Measurements from ENCODE around the gene CLK3.
"Not testable (repeated sequence)": the region's sequence is repeated elsewhere in the genome, so short reads cannot be mapped to it uniquely, and the experiment has no call there.

CLK3 gene

GRCh38 chr15:74615508-74616365 lies at the start of gene CLK3:
CLK3 (plus strand) TSS chr15:74615836; CDS start chr15:74619197, 3,361 bp downstream.
- peak; percentile 81 for DNase-seq

- no peak for DNase-seq
Observed at GRCh38 chr15:74568594-74568993, 47.0 kb upstream of the CLK3 start.

- DNase-seq, result no peak
Observed at GRCh38 chr15:74569731-74570070, 45.9 kb upstream of the CLK3 start.

- no peak for DNase-seq
Observed at GRCh38 chr15:74571191-74571590, 44.4 kb upstream of the CLK3 start.

GRCh38 chr15:74573987-74574386 lies 41.6 kb upstream of the CLK3 start:
- DNase-seq, result no peak

- no peak for DNase-seq
Observed at GRCh38 chr15:74578496-74578994, 37.1 kb upstream of the CLK3 start.

DNA sequence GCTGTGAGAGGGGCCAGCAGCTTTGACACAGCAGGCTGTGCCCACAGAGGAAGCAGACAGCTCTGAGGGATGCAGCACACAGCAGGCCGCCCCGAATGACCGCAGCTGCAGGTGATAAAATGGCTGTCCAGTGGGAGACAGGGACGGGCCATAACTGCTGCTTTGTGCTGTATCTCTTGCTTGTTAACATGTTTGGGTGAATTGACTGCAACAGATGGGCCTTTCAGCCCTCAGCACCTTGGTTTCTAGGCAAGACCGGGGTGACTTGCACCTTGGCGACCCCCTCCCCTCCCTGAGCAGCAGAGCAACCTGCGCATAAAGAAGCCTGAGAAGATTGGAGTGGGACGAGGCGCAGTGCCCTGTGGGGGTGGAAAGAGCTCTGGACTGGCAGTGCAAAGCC lies 36.6 kb upstream of the CLK3 start:
- DNase-seq, result no peak

DNA sequence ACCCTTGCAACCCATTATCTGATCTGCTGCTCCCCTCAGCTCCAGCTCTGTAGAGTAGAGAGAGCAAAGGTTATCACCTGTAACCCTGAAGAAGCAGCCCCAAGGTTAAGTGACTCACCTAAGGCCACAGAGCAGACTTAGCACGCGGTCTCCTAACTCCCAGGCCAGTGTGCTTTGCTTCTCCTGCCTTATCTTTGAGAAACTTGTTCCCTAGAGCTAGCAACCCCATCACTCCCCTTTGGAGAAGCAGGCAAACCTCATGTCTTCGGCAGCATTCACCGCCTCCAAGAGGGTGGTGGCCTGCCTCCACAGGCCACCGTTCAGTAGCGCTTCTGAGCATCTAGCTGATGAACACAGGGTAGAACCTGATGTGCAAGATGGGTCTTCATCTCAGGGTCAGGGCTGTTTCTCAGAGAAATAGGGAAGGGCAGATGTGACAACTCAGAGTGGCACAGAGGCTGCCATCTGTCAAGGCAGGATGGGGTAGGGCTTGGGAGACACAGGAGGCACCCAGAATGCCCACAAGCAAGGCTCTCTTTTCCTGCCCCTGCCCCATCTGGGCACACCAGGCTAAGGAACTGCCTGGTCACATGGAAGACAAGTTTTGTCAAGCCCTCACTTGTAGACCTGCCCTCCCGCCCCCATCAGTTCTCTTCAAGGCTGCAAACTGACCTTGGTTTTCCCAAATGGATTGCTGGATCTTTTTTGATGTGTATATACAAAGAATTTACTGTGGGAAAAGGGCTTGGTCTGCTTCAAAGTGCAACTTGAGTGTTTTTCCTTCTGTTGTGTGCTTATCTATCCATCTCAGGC lies 34.9 kb upstream of the CLK3 start:
- no peak for DNase-seq

DNA sequence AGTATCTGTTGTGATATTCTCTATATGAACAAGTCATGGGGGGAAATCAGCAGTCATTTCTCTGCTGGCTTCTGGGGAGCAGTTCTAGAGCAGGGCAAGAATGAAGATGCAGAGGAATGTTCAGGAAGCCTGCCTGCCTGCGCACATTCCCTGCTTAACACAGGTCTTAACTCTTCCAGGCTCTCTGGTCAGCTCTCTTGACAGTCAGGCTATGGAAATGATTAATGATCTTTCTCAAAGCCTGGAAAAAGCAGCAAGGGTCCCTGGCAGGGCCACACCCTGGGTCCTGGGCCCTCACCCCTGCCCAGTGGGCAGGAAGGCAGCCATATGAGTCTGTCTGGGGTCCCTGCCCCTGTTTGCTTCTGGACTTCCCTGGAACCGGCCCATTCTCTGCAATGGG lies 31.4 kb upstream of the CLK3 start:
- no peak for DNase-seq

GRCh38 chr15:74584779-74585178 lies 30.9 kb upstream of the CLK3 start:
- no peak for DNase-seq

DNA sequence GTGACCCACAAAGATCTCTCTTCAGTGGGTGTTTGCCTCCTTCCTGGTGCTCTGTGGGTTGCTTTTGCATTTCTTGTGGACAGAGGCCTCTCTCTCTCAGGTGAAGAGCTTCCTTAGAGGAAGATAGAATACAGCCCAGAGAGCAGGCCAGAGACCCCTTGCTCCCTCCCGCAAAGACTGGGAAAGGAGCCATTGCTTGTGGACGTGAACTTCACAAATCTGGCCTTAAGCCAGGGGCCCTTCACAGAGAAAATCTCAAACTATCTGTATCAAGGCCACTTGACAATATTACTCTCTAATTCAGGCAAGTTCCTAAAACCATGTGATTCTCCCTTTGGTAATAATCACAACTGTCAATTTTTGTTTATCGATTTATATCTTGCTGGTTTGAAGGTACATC lies 30.4 kb upstream of the CLK3 start:
- no peak for DNase-seq

DNA sequence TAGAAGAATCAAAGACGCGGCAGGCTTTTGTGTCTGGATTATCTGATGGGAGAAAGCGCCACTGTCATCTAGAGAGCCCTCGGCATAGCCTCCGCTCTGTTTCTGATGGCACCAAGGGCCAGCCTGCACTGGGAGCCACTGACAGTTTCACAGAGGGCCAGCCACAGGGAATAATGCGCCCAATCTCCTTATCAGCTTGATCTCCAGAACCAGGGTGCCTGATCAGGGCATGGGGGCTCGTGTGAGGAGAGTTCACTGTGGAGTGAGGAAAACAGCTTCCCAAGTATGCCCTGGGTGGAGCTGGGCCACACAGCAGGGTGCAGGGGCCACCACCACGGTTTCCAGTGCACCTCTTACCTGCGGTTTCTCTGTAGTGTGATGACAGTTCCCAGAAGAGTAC lies 29.8 kb upstream of the CLK3 start:
- no peak for DNase-seq

DNA sequence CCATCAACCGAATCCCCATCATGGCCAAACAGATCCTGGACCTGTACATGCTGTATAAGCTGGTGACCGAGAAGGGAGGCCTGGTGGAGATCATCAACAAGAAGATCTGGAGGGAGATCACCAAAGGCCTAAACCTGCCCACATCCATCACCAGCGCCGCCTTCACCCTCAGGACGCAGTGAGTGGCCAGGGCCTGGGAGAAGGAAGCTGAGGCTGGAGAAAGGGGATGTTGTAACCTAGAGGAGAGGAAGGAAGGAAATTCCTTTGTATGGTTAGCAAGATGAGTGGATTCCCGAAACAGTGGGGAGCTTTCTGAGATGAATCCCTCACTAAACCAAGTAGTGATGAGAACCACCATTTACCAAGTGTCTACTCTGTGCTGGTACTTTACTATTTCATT lies 25.8 kb upstream of the CLK3 start:
- no peak for DNase-seq

GRCh38 chr15:74592222-74592621 lies 23.4 kb upstream of the CLK3 start:
- no peak for DNase-seq

GRCh38 chr15:74593122-74593521 lies 22.5 kb upstream of the CLK3 start:
- DNase-seq, result no peak

DNA sequence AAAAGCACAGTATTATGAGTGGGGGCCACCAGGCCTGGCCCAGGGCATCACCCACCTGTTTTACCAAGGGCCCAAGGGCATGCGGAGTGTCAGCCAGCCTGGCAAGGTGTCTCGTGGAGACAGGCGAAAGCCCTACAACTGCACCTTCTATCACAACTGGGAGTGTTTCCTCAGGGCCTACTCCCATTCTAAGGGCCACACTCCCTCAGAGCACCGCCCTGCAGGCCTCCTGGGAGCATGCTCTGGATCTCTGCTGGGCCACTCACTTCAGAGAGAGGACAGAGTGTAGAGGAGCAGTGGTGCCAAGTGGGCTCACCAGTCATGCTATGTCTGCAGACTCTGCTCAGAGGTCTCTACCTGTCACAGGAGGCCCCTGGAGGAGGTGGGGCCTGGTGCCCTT lies 21.2 kb upstream of the CLK3 start:
- no peak for DNase-seq

GRCh38 chr15:74595271-74595670 lies 20.4 kb upstream of the CLK3 start:
- no peak for DNase-seq

GRCh38 chr15:74596736-74597135 lies 18.9 kb upstream of the CLK3 start:
- not testable (repeated sequence) for DNase-seq

DNA sequence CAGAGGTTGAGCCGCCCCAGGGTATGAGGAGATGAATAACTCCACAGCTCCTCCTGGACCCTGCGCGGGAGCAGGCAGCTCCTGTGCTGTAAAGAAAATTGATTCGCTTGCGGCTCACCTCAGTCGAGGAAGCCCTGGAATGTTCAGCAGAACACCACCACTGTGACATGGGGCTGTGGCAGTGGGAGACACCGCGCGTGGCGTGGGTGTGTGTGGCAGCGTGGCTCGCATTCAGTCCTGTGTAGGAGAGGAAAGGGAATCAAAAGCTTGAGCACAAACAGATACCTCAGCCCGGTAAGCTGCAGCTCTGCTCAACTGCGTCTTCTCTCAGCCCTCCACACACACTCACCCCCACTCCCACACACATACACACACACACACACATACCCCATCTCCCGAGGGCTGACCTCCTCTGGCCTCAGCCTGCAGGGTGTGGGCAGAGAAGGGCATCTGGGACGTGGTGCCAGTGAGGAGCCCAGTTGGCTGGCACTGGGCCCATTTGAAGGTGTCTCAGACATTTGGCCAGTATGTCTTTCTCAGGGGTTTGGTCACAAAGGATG lies 18.4 kb upstream of the CLK3 start:
- DNase-seq, result not testable (repeated sequence)

DNA sequence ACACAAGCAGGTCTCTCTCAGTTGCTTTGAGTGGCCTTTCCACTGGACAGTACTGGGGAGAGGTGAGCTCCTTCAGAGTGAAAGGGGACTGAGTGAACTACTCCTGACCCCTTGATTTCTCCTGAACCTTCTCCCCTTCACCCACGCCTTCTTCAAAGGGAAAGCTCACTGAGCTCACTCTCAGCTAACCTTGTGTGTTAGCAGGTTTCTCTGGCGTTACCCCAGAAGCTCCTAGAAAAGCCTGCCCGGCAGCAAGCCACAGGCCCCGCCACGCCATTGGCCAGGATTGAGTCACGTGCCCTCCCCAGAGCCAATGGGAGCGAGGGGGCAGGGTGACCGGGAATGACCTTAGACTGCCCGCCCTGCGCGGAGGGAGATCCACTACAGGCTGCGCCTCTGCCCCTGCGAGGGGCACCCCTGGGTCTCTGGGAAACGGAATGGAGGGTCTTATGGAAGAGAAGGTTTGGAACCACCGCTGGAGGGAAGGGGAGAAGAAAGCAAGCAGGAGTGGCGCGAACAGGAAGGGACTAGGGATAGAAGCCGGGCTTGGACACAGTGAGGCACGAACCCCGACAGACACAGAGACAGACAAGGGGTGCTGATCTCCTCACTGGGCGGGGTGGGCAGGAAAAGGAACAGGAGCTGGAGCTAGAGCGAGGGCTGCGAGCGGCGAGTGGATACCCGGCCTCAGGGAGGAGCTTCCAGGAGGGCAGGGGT lies 17.4 kb upstream of the CLK3 start:
- DNase-seq, result peak; percentile 81

DNA sequence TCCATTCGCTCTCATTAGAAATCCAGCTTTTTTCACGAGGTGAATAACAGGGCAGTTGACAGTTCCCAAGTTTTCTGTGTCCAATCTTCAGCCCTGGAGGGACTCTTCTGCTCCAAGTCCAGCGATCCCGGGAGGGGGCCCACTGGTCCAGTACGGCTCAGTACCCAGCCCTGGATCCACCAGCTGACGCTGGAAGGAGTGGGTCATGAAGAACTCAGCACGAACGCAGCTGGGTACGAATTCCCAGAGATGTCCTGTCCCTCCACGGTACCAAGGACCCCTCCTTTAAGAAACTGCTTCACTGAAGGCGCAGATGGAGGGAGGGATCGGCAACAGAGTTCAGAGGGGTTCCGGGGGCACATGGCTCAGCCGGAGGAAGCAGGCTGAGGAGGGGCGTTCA lies 16.5 kb upstream of the CLK3 start:
- no peak for DNase-seq

DNA sequence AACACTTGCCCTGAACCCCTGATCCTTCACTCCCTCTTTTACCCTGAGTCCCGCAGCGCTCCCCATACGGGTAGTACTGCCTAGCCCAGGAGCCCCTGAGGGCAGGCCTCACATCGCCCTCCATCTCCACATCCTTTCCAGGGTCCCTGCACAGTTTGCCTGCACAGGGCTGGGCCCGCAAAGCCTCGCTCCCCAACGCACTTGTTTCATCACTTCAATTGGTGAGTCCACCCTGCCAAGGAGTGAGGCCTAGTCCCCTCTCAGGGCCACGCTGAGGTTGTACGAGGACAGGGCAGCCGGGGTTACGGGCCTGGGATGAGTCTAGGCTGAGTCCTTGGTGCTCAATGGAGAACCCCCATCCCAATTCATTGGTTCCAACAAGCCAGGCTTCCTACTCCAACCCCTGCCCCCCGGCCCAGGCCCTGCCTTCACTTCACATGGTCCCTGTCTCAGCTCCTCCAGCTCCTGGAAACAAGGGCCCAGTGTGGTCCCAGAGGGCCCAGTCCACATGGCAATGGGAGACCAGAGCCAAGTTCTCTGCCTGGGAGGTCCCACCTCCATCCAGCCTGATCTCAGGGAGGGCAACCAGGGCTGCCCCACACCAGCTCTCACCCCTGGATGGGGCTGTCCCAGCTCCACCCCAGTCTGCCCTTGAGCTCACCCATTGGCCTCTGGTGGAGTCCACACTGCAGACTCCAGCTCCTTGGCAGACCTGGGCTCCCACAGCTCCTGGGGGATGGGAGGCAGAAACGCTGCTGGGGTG lies 12.4 kb upstream of the CLK3 start:
- no peak for DNase-seq
